DMS79 (cell line): ENCODE data around the gene HOXA6.
A peak's percentile ranks its signal among the peaks of the same experiment; 100 is the strongest.

Experiments used
- DNase-seq: peaks from one replicate; lab custom pipeline; 2025; lab: John Stamatoyannopoulos, UW

The HOXA6 gene

DNA sequence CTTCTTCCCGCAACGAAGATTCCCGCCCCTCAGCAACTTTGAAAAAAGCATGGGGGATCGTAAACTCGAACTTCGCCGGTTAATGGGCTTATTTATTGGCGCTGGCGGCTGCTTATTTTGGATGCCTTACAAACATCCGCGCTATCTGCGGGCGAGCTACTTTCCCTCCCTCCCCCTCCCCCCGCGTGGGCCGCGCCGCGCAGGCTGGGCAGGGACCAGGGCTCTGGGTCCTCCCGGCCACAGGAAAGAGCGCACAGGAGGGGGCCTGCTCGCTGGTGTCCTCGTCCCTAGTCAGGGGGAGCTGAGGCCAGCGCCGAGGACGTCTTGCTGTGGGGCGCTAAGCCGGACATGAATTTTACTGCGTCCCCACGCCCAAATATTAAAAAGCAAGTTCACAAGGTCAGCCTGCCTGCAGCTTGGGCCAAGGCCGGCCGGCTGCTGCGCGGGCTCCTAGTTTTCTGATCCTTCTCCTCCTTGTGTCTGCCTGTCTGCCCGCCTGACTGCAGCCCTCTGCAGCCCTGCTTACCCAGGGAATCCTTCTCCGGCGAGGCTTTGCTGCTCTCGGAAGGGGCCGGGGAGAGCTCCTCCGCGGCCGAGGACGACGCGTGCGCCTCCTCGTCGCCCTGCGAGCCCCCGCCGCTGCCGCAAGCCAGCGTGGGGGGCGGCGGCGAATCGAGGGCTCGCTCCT lies 25.4 kb upstream of the HOXA6 start:
- peak; percentile 23 for DNase-seq

DNA sequence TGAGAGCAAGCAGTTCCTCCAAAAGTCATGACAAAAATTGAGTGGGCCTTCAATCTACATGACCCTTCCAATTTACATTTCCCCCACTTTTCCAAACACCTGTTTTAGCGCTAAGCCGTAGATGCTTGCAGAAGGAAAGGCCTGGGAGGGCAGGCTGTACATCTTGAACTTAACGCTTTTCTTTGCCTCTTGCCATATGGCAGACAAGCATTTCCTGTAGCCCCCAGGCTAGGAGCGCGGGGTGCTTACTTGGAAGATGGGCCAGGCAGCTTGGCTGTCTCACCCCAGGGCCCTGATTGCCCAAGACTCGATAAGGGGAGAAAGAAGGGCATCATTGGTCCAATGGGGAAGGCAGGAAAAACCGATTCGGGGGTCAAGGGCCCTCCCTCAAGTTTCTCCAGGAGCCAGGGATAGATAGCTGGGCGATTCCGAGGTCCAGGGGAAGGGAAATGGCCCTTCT lies 24.8 kb upstream of the HOXA6 start:
- peak; percentile 23 for DNase-seq

DNA sequence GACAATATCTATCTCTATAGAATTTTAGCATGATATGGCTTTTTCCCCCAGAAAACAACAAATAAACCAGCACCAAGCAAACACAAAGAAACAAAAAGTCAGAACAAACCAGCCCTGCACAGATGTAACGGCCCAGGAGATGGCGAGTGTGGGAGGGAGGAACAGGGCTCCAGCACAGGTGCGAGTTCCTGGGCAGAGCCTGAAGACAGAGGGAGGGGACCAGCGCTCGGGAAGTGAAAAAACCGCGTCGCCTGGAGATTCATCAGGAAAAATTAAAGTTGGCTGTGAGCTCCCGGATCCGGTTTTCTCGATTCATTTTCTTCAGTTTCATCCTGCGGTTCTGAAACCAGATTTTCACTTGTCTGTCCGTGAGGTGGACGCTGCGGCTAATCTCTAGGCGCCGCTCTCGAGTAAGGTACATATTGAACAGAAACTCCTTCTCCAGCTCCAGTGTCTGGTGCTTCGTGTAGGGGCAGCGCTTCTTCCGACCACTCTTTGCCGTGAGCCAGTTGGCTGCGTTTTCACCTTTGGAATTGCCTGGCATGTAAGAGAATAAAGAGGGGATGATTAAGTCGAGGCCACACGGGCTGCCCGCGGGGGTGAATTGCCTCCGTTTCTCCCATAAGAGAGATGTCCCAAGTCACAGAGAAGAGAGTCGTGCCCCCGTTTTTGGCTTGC lies 24.2 kb upstream of the HOXA6 start:
- no peak for DNase-seq

DNA sequence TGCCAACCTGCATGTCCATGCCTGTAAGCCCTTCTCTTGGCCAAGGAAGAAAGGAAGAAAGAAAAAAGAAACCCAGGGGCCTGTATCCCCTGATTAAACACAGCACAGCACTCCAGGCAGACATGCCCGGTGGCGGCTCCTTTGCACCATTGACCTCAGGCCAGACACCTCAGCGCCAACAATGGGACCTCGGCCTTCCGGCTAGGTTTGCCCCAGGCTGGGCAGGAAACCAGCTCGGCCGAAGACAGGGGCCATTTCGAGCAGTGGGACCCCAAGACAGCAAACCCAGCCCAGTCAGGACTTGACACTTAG lies 23.7 kb upstream of the HOXA6 start:
- DNase-seq, result no peak

DNA sequence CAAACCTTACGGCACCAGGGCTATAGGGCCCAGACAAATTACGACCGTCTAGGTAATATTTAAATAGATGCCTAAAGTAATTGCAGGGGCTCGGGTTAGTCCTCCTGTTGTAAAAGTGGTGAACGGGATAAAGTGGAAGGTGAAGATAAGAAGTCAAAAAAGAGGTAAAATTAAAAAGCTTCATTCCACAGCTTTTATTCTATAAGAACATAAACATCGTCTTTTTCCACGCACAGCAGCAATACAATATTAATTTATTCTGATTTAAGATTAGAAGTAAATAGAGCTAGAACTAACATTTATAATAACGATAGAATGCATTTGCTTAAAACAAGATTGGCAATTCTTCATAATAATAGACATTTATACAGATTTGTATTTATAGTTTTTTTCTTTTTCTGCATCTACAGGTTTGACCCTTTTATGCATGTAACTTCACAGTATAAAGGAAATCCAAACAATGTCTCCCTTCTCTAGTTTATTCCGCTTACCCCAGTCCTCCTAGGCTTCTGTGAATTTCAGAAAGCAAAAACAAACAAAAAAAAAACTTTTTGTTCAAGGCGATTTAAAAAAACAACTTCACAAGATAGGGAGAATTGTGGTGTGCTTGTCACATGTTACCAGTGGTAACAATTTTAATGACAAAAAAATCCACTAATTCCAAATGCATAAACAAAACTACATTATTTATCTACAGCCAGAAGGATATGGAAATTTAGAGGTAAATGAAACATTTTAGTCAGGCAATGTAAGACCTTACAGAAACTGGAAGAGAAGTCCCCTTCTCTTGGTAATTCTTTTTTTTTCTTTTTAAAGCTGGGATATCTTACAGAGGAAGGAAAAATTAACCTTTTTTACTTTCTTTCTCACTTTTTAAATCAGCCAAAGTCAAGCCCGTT lies 23.1 kb upstream of the HOXA6 start:
- DNase-seq, result no peak

DNA sequence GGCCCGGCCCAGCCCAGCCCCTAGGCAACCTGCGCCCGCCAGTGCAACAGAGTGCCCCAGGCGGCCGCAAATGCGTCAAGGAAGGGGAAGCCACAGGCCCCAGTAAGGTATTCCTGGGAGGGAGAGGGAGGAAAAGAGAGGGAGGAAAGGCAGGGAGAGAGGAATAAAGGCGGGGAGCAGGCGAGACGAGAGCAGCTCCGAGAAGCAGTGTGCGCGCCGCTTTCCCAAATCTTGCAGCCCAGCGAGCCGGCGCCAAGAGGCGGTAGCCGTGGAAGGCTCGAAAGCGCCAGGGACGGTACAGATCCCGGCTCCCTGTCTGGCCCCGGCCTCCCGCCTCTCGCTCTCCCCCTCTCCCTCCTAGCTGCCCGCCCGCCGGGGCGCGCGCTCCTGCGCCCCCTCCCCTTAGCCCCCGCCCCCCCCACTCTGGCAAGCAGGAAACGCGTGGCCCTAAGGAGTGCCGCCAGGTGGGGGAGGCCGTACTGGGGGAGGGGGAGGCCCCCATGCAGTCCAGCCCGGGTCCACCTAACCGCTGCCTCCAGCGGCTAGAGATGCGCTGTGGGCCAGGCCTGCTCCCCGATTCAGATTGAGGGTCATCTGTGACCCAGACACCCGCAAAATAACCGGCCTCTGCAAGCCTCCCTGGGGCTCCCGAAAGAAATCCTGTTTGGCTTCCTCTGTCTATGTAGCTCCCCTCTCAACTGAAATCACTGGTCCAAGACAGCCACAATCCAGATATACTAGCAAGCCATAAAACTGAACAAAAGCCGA lies 22.3 kb upstream of the HOXA6 start:
- DNase-seq, result peak; percentile 51

DNA sequence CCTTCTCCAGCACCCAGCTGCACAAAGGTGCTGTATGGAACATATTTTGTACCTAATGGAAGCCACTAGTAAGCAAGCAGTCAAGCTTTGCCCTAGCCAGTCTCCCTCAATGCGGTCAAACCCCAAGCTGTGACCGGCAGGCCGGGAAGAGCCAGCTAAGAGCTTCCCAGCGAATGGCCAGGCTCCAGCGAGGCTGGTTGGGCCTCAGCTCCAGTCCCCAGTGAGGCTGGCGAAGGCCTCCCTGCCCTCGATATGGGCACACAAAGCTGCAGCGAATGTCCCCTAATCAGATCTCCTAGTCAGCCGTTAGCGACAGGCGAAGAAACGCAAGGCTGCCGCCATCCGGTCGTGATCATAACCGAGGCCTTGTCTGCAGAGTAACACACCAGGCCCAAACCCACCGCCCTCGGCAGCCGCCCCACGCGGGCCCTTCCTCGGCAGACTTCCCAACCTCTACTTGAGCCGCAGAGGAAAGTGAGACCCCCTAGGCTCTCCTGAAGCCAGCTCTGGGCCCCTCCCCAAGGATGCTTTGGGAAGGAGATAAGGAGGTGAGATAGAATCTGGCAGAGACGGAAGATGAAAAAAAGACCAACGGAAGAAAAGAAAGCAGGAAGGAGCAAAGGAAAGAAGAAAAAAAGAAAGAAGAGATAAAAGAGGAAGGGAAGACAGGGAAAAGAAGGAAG lies 20.8 kb upstream of the HOXA6 start:
- peak; percentile 63 for DNase-seq

DNA sequence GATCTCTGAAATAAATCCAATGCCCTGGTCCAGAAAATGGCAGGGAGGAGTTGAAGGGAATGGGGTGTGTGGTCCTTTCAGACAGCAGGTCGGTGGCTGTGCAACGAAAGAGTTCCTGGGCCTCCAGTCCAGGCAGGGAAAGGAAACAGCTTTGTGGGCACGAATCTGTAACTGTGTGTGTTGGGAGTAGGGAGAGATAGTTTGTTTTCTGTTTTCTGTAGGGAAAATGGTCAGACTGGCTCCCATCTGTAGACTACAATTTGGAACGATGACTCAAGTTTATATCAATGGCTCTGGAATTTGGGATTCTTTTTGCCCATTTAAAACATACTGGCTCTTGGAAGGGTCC lies 20.3 kb upstream of the HOXA6 start:
- DNase-seq, result no peak

DNA sequence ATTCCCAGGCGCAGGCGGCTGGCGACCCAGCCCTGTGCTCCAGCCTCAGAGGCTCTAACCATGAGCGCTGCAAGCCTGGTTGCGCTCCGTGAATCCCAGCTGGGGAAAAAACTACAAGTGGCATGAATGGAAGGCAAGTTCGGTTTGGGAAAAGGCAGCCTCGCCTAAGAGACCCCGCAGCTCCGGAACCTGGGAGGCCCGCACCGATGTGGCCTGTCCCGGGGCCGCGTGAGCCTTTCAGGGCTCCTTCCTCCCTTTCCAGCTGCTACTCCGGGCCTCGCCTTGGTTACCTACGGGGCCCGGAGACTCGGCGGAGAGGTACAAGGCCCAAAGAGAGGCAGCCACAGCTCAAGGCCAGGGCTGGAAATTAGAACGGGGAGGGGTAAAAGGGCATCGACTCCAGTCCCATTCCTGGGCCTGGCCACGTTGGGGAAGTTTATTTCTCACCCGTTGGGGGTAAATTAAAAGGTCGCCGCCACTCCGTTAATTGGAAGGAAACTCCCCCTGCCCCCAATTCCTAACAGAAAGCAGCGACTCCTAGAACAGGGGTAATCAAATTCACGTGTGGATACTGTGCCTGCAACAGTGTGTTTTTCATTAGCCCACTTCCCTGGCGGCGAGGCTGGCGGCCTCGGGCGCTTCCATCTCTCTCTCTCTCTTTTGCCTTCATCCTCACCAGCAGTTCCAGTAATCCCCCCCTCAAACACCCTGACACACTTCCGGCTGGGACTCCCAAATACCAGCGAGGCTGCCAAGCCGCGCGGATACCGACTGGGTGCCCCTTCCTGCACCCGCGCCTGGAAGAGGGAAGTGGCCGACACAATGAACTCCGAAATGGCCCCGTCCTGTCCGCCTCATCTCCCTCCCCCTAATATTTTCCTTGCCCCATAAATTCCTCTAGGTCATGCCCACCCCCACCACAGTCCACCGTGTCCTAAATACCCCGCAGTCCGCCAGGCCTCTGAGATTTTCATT lies 19.2 kb upstream of the HOXA6 start:
- no peak for DNase-seq

DNA sequence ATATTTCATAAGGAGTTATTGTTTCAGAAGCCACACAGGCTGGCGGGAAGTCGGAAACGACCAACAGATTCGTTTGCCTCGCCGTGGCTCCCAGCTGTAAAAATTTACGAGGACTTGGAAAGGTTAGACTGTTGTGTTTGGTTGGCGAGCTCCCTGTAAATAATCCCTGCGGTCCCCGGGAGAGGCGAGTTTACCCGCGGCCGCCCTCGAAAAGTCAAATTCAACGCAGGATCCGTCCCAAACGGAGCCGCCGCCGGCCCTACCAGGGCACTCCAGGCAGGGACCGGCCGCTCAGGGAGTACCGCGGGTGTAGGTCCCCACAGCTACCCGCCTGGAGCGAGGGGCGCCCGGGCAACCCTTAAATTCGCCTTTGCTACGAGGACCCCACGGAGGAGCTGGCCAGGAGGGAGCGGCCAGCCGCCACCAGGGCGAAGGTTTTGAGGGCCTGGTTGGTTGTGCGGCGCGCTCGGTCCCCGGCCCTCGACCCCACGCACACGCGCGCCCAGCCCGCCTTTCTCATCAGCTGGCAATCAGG lies 18.5 kb upstream of the HOXA6 start:
- DNase-seq, result no peak

DNA sequence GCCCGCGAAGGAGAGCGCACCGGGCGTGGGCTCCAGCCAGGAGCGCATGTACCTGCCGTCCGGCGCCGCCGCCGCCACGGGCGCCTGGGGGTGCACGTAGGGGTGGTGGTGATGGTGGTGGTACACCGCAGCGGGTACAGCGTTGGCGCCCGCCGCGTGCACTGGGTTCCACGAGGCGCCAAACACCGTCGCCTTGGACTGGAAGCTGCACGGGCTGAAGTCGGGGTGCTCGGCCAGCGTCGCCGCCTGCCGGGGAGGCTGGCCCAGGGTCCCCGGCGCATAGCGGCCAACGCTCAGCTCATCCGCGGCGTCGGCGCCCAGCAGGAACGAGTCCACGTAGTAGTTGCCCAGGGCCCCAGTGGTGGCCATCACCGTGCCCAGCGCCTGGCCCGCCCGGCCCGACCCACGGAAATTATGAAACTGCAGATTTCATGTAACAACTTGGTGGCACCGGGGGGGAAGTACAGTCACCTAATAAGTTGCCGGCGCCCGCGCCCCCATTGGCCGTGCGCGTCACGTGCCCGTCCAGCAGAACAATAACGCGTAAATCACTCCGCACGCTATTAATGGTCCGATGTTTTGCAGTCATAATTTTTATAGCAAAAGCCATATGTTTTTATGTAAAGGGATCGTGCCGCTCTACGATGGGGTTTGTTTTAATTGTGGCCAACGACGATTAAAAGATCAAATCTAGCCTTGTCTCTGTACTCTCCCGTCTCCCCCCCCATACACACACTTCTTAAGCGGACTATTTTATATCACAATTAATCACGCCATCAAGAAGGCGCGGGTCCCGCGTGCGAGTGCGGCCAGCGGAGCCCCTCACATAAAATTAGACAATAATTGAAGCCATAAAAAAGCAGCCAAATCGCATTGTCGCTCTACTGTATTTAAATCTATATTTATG lies 17.8 kb upstream of the HOXA6 start, which contains the start of gene HOXA9:
TSS of gene HOXA9 (minus strand) at position 449 of the 907 bp plus-strand sequence. CDS start at position 369, 80 bp downstream.
- no peak for DNase-seq

DNA sequence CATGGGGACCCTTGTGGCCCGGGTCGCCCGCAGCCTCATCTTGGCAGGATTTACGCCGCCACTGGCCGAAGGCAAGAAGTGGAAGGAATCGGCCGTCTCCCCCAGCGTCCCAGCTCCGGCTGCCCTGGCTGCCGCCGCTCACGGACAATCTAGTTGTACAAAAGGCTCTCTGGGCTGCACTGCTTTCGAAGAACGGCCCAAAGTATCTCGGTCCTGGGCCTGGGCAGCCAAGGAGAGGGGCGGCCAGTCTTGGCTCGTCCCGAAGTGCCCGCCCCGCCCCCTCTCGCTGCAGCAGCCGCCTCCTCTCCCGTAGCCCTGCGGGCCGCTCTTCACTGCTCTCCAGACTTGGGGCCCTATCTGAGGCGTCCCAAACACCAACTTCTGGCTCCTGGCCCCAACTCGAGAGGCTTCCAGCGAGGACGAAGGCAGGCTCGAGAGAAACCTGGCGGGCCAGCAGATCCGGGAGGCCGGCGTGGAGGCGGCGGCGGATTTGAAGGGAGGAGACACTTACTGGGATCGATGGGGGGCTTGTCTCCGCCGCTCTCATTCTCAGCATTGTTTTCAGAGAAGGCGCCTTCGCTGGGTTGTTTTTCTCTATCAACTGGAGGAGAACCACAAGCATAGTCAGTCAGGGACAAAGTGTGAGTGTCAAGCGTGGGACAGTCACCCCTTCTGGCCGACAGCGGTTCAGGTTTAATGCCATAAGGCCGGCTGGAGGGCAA lies 17.0 kb upstream of the HOXA6 start:
- no peak for DNase-seq

DNA sequence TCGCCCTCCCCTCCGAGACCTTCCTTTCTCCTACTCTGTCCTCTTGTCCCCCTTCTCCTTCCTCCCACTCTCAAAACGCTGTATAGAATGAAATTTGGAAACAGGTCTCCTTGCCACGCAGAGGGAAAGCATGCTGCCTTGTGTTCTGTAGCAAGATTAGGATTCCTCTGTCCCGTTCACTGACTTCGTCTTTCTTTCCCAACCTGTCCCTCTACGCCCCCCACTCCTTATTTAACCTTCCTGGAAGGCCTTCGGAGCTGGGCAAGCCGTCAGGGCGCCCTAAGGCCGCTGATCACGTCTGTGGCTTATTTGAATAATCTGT lies 16.4 kb upstream of the HOXA6 start:
- no peak for DNase-seq

DNA sequence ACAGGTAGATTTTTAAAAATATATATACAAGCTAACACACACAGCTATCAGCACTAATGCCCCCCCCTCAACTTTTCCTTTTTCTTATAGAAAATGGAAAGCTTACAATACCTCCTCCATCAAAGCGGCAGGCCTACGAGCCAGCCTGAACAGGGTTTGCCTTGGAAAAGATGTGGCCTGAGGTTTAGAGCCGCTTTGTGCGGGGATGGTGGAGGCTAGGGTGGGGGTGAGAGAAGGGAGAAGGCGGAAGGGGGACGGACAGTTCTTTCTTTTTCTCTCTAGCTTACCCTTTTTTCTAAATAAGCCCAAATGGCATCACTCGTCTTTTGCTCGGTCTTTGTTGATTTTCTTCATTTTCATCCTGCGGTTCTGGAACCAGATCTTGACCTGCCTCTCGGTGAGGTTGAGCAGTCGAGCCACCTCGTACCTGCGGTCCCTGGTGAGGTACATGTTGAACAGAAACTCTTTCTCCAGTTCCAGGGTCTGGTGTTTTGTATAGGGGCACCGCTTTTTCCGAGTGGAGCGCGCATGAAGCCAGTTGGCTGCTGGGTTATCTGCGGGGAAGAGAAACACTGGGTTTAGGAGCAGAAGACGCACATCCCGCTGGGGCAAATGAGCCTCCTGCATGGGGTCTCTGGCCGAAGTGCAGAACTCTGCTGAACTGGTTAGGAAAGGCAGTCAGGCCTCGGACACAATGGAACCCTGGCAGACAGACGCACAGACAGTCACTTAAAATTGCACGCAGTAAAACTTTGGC lies 15.9 kb upstream of the HOXA6 start:
- no peak for DNase-seq

DNA sequence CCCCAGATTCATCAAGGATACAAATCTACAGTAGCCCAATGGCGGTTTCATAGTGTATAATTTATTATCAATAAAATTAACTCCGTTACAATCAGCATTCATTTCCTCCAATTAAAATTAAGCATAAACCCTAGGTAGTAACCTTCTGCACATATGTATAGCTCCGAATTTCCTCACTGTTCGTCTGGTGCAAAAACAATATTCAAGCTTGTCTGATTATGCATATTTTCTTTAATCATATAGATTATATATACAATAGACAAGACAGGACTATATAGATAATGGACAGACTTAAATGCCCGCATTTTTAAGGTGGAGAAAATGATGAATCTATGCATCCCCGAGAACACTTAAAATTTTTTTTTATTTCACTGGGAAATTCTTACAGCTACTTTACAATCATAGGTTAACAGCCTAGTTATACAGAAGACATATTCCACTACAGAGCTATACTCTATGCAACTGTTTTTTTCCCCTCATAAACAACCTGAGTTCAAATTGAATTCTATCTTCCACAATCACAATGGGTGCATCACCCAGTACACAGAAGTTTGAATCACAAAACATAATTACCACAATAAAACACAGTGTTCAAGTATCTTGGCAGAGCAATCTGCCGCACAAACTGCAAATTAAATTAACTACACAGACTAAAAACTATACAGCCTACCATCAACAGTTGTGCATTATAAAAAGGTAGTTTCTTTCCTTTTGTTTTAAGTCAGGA lies 15.2 kb upstream of the HOXA6 start:
- DNase-seq, result no peak

DNA sequence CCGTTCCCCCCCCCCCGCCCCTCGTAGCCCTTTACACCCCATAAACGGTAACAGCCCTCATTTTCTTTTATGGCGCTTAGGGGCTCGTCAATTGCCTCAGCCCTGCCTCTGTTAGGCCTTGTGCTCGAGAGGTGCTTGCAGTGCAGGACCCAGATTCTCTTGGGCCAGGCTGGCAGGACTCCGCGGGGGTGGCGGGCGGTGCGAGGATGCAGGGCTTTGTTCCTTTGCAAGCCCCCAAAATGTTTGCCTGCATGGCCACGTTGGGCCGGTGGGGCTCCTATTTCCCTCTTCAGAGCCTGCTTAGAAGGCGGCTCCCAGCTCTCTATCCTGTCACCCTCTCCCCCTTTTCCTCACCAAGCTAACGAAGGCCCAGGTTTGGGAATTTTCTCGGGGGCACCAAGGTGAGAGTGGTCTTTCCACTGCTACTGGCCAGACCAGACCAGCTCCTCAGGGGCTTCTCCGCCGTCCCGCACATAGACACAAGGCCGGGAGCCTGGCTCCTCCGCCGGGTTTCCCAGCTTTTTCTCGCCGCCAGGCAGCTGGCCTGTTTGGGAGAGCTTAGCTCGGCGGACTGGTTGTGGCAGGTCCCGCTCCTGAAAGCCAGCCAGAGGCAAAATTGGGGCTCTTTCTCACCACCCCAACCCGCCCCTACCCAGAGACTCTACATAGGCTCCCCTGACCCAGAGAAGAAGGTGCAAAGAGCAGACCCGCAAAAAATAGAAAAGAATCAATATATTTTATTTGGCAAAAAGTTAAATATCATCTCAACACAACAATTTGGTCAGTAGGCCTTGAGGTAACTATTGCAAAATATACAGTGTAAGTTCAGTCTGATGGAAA lies 14.4 kb upstream of the HOXA6 start:
- no peak for DNase-seq
